GM19025 (cell line): Measurements from ENCODE around the gene UBTF.
"Not testable (repeated sequence)": the region's sequence is repeated elsewhere in the genome, so short reads cannot be mapped to it uniquely, and the experiment has no call there.

ENCODE experiments used
- ATAC-seq: cut with Tn5 transposase; IDR thresholded peaks from one replicate; pipeline ENCODE4 v1.9.1; 2021; ENCODE audit warnings: mild to moderate bottlenecking, low read depth, moderate library complexity; ENCODE audit not compliant: unreplicated experiment

The UBTF gene

DNA sequence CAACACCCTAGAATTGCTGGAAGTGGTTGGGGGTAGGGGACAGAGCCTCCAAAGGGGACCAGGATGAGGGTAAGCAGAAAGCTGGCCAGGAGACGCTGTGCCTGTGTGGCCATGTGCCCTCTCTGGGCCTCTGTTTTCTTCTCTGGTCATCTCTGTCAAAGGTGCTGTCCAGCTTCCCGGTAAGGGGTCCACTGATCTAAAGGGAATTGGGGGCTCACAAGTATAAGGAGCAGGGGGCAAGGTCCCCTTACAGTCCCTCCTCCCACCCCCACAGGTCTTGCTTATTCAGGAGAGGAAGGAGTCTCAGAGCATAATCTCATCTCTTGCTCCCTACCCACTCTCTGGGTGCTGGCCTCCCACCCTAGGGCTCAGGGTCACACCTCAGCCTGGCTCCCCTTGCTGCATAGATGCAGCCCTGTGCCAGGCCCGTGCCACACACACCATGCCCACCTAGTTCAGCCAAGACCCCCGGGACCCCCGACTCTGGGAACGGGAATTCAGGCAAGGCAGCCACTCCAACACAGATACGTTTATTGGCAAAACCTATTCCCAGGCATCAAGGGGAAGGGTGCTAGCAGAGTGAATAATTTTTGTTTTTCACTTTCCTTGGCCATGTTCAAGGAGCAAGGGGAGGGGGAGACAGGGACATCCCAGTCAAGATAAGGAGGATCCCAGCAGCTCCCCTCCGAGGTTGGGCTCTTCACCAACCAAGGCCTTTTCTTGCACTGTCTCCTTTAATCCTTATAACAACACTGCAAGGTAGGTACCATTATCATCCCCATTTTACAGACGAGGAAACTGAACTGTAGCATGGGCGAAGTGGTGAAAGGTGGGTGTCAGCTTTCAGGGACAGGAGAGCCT, 28.6 kb upstream of the UBTF start:
- no peak for ATAC-seq

DNA sequence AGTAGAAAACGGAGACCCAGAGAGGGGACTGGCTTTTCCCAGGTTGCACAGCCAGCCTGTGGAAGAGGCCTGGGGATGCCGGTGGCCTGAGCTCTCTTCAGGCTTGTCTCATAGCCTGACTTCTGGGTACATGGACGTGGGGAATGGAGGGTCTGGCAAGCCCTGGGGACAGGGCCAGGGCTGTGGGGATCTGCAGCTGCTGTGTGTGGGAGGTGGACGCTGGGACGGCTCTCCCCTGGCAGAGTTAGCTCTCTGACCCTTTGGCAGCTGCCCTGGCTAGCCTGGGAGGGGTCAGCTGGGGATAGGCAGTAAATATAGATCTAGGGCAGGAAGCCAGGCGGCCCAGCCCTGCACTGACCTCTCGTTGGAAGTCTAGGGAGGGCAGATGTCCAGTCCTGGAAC, 28.0 kb upstream of the UBTF start:
- no peak for ATAC-seq

DNA sequence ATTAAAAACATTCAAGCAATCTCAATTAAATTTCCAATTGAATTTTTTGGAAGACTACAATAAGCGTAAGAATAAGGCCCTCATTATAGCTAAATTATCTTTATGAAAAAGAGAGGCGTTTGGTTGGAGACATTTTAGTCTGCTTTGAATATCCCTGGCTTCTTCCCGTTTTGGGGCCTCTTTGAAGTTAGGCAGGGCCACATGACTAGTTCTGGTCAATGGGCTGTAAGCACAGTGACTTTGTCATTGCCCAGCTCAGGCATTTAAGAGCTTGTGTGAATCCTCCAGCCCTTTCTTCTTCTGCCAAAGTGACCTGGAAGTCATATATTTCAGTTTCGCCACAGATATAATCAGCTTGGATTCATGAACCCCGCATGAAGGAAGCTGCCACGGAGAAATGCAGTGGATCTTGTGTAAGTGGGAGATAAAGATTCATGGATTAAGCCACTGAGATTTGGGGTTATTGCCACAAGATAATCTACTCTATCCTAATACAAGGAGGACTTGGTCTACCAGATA, 21.7 kb upstream of the UBTF start:
- ATAC-seq: no peak

GRCh38 chr17:44237886-44238285, 18.4 kb upstream of the UBTF start:
- ATAC-seq: not testable (repeated sequence)

- ATAC-seq: no peak
These were observed 17.0 kb upstream of the UBTF start for GRCh38 chr17:44236444-44236991.

DNA sequence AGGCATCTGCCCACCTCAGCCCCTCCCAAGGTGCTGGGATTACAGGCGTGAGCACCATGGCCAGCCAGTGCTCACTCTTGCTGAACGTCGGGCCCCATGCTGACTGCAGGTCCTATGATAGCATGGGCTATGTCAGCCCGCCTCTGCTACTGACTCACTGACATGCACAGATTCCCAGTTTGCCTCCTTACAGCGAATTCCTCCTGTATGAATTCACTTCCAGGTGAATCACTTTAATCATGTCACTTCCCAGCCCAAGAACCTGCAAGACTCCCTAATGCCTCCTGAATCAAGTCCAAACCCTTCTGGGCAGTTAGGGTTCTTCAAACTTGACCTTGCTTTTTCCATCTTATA, 16.1 kb upstream of the UBTF start:
- ATAC-seq: no peak

- ATAC-seq: no peak
These were observed 14.1 kb upstream of the UBTF start for GRCh38 chr17:44233582-44233981.

GRCh38 chr17:44232061-44232460, 12.6 kb upstream of the UBTF start:
- no peak for ATAC-seq

- ATAC-seq: no peak
These were observed 10.7 kb upstream of the UBTF start for GRCh38 chr17:44230140-44230539.

DNA sequence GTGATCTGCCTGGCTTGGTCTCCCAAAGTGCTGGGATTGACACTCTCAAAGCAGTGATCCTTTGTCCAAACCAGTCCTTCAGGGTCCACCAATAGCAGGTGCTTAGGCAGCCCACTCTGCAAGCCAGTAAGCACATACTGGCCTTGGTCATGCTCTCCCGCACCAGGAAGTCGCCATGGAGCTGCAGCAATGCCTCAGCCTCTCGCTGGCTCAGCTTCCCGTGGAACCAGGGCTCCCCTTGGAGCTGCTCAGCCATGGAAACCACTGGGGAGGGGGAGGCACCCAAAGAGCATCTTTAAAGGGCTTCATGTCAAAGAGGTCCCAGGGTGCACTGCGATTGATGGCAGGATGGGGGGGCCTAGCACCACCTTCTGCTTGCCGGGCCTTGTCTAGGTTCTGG, 9.6 kb upstream of the UBTF start:
- ATAC-seq: no peak

DNA sequence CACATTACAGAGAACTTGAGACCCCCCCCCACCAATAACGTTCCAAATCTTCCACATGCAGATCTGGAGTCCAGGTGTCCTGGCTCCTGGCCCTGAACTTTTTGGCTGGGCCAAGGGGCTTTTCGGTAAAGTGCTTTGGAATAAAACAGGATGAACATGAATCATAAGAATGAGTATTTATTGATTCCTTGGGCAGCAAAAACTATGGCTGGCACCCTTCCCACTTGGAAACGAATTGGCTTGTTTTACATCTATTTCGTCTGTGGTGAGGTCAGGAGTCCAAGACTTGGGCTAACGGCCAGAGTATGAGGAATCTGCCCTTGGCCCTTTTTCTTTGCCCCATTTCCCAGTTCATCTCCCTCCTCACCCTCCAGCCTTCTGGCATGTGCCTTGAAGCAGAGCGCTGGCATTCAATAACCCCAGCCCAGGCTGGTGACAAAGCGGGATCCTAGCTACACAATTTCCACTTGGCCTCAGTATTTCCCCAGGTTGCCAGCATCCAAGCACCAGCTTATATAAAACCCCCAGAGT, 4.1 kb upstream of the UBTF start:
- no peak for ATAC-seq

DNA sequence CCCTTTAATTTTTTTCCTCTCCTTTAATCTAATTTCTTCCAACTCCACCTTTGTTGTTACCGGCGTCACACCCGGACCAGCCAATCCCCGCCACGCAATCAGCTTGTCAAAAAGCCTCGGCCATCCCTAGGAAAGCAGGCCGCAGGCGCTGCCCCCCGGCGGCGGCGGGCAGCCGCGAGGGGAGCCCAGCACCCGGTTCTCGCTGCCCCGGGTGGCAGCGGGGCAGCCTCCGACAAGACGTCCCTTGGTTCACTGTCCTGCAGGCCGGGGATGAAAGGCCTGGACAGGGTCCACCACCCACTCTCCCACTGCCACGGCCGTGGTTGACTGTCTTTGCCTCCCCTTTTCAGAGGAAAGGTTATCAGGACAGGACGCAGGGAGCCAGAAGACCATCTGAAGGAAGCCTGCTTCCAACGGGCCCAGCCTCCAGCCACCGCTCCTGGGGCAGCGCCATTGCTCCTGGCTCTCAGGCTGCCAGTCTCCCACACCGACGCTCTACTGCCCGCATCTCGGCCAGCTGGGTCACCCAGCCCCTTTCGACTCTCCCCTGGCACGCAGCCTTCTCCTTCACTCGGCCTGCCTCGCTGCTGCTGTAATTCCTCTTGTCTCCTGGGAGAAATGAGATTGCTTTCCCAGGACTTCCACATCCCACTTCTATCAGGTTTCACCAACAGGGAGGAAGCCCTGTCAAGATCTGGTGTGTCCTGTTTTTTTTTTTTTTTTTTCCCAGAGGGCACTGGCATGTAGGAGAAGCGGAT, 2.8 kb upstream of the UBTF start:
- no peak for ATAC-seq

- ATAC-seq: no peak
These were observed 2.3 kb upstream of the UBTF start for GRCh38 chr17:44221862-44222111.

GRCh38 chr17:44221084-44221861, 1.8 kb upstream of the UBTF start:
- no peak for ATAC-seq

GRCh38 chr17:44220213-44221083, 973 bp upstream of the UBTF start:
- peak; percentile 7 for ATAC-seq

- peak; percentile 36 for ATAC-seq
These were observed 313 bp downstream of the UBTF start for GRCh38 chr17:44219108-44219615.

- ATAC-seq: peak; percentile 34
These were observed 949 bp downstream of the UBTF start for GRCh38 chr17:44218344-44219107.

- no peak for ATAC-seq
These were observed 1.6 kb downstream of the UBTF start for GRCh38 chr17:44217738-44218343.
